NB4 (cell line): ENCODE results near the gene AZIN2.
A peak's percentile ranks its signal among the peaks of the same experiment; 100 is the strongest.

Experiments
- DNase-seq: peaks from one replicate; pipeline ENCODE4 v3.0.0; 2010; ENCODE audit warnings: low read depth
- H3K4me3 ChIP-seq: one replicate; pipeline ENCODE4 v1.5.1; 2011; ENCODE audit warnings: mild to moderate bottlenecking, low read depth, low read length, moderate library complexity
- MAX ChIP-seq: IDR thresholded peaks from 2 replicates; pipeline ENCODE4 v1.6.1; 2011; ENCODE audit warnings: low read depth, low read length
- MYC ChIP-seq: IDR thresholded peaks from 2 replicates; pipeline ENCODE4 v1.6.1; 2011; ENCODE audit warnings: low read depth, low read length
- POLR2A ChIP-seq: IDR thresholded peaks from 2 replicates; pipeline ENCODE4 v1.6.1; 2011; ENCODE audit warnings: mild to moderate bottlenecking; ENCODE audit not compliant: insufficient read length; ENCODE audit errors: extremely low read depth
- TF ChIP-seq, protein P1 (sequence below): IDR thresholded peaks from one replicate; pipeline ENCODE4 v1.5.1; 2012; ENCODE audit warnings: low read depth, low read length

AZIN2 gene

DNA sequence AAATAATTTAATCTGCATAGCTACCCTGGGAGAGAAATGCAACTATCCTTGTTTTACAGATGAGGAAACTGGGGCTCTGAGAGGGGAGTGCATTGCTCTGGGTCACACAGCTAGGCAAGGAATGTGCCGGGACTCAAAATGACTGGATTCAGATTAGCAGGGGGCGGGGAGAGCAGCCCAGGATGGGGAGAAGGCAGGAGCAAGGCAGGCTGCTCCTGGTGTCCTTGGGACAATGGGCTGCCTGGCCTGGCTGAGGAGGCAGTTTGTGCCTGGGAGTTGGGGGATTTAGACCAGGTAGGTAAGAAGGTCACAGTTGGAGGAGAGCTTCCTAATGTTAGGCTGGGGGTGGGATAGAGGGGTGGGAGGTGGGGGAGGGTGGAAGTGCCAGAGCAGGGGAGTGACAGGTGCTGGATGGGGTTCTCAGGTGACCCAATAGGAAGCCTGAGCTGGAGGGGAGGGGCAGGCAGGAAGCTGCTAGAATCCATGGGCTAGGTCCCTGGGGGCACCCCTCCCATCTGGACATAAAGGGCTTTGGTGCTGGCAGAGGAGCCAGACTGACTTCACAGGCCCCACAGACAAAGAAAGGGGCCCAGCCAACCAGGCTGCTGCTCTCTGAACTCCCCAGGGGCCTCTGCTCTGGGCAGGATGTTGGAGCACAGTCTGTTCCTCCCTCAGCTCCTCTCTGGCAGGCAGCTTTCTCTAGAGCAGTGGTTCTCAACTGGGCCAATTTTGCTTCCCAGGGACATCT lies 71.9 kb downstream of the AZIN2 start:
- no peak overlapping the region for H3K4me3 ChIP-seq

DNA sequence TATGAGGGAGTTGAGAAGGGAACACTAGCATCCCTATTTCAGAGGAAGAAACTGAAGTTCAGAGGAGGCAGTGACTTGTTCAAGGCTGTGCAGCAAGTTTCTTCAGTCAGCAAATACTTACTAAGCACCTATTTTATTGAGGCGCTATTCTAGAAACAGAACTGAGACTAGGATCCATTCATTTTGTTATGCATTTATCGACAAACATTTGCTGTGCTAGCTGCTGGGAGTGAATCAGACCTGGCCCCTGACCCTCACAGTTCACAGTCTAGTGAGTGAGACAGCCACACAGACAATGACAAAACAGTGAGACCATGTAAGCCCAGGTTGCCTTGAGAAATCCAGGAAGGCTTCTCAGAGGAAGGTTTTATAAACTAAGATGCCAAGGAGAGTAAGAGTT lies 72.7 kb downstream of the AZIN2 start:
- no peak overlapping the region for H3K4me3 ChIP-seq
- no peak for DNase-seq
- no peak for TF ChIP-seq MAX
- TF ChIP-seq, protein P1, sequence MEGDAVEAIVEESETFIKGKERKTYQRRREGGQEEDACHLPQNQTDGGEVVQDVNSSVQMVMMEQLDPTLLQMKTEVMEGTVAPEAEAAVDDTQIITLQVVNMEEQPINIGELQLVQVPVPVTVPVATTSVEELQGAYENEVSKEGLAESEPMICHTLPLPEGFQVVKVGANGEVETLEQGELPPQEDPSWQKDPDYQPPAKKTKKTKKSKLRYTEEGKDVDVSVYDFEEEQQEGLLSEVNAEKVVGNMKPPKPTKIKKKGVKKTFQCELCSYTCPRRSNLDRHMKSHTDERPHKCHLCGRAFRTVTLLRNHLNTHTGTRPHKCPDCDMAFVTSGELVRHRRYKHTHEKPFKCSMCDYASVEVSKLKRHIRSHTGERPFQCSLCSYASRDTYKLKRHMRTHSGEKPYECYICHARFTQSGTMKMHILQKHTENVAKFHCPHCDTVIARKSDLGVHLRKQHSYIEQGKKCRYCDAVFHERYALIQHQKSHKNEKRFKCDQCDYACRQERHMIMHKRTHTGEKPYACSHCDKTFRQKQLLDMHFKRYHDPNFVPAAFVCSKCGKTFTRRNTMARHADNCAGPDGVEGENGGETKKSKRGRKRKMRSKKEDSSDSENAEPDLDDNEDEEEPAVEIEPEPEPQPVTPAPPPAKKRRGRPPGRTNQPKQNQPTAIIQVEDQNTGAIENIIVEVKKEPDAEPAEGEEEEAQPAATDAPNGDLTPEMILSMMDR = no peak
- no peak for TF ChIP-seq MYC
- no peak for TF ChIP-seq POLR2A

More for the DNA sequence above, 71.9 kb downstream of the AZIN2 start:
- DNase-seq = peak; percentile 67
- TF ChIP-seq MAX (no peak), POLR2A (no peak), MYC (no peak)
- TF ChIP-seq, protein P1 = no peak

- no peak for TF ChIP-seq MYC
- no peak for TF ChIP-seq MAX
- TF ChIP-seq, protein P1 = no peak
- no peak for TF ChIP-seq POLR2A
- H3K4me3 ChIP-seq = no peak overlapping the region
- DNase-seq = no peak
Observed at GRCh38 chr1:33155877-33156538, 75.1 kb downstream of the AZIN2 start.

GRCh38 chr1:33157131-33157530 lies 76.2 kb downstream of the AZIN2 start:
- TF ChIP-seq MAX (no peak), MYC (no peak), POLR2A (no peak)
- TF ChIP-seq, protein P1 = no peak
- DNase-seq = no peak
- no peak overlapping the region for H3K4me3 ChIP-seq

- DNase-seq = no peak
- TF ChIP-seq, protein P1 = no peak
- TF ChIP-seq MAX = no peak
- TF ChIP-seq POLR2A = no peak
- TF ChIP-seq MYC = no peak
- no peak overlapping the region for H3K4me3 ChIP-seq
Observed at GRCh38 chr1:33158366-33158765, 77.4 kb downstream of the AZIN2 start.
